Peyer's patch (tissue), 4 donors: Measurements from ENCODE around the gene LMAN1. TPM values are rescaled to one million over a fixed set of nuclear protein-coding genes. Genes with fewer than 3 reads are reported as not detected.

Experiments used
- DNase-seq, 3 donors: peaks; one replicate each; pipeline ENCODE4 v3.0.0-alpha.2; 2017 to 2019
- H3K27ac ChIP-seq, 4 donors: fragments of 200-600 bp; sonication (generic); one replicate each; pipeline ENCODE4 v1.5.1; 2016 to 2019
- H3K27me3 ChIP-seq, 2 donors: fragments of 200-600 bp; sonication (generic); one replicate each; pipeline ENCODE4 v1.5.1; 2019
- H3K36me3 ChIP-seq, 3 donors: fragments of 200-600 bp; sonication (generic); one replicate each; pipeline ENCODE4 v1.5.1; 2016 to 2019
- H3K4me1 ChIP-seq, 4 donors: fragments of 200-600 bp; sonication (generic); one replicate each; pipeline ENCODE4 v1.5.1; 2016 to 2019
- H3K4me3 ChIP-seq, 4 donors: fragments of 200-600 bp; sonication (generic); 1 replicate in 3 of 4; 2 replicates in 1 of 4; pipeline ENCODE4 v1.5.1; 2016 to 2019; ENCODE audit warnings: mild to moderate bottlenecking in 1 of 4
- H3K9me3 ChIP-seq, 4 donors: fragments of 200-600 bp; sonication (generic); one replicate each; pipeline ENCODE4 v1.5.1; 2016 to 2019; ENCODE audit warnings: mild to moderate bottlenecking in 1 of 4
- CTCF ChIP-seq, 6 experiments: fragments of 450-650 bp in 4 of 6; fragments of 200-600 bp in 2 of 6; sonication (generic) in 1 of 6; IDR thresholded peaks; one replicate each; pipeline ENCODE4 v1.5.1; 2017 to 2019; ENCODE audit warnings: antibody characterized with exemption in 6 of 6, mild to moderate bottlenecking in 3 of 6, moderate library complexity in 1 of 6
- POLR2A ChIP-seq, 2 donors: fragments of 450-650 bp; IDR thresholded peaks; one replicate each; pipeline ENCODE4 v1.5.1; 2017; ENCODE audit warnings: antibody characterized with exemption in 2 of 2, mild to moderate bottlenecking in 2 of 2, moderate library complexity in 2 of 2
- total RNA-seq, 4 donors: library from RNA; depleted of rRNA; stranded (reverse); fragments of >200 nt; gene quantifications; one replicate each; pipeline ENCODE4 v1.1.0, GENCODE V29; 2016

Gene LMAN1
- total RNA-seq, 4 donors from 2014 or later = 59.7 to 78.5 (median 63.2) TPM

- peaks cover 0 to 4% of the 10 kb centered on the region in 2 donors for H3K27me3 ChIP-seq
- no peak overlapping the region for H3K27ac ChIP-seq
- H3K36me3 ChIP-seq = no peaks in the 10 kb centered on the region
- H3K4me3 ChIP-seq = peak overlapping the region in 3 of 4 donors; percentile 30 to 41 (median 34)
- H3K9me3 ChIP-seq = no peaks in the 10 kb centered on the region
- H3K4me1 ChIP-seq = peaks cover 0 to 12% (median 0%) of the 10 kb centered on the region in 4 donors
- no peak for DNase-seq
- TF ChIP-seq CTCF (IDR thresholded peaks at IDR 0.05) (no peak), POLR2A (IDR thresholded peaks at IDR 0.05) (no peak)
These were observed 50.2 kb downstream of the LMAN1 start for GRCh38 chr18:59308938-59309260.

GRCh38 chr18:59308248-59308937 lies 50.7 kb downstream of the LMAN1 start:
- Histone ChIP-seq H3K36me3 (no peaks in the 10 kb centered on the region), H3K9me3 (no peaks in the 10 kb centered on the region), H3K4me3 (peak overlapping the region in 3 of 4 donors; percentile 30 to 41 (median 34)), H3K27me3 (peaks cover 0 to 4% of the 10 kb centered on the region in 2 donors), H3K27ac (no peak overlapping the region), H3K4me1 (peaks cover 0 to 12% (median 0%) of the 10 kb centered on the region in 4 donors)
- TF ChIP-seq CTCF (IDR thresholded peaks at IDR 0.05) = peak in 5 of 6 experiments; percentile 44 to 76 (median 70)
- TF ChIP-seq POLR2A (IDR thresholded peaks at IDR 0.05) = no peak
- DNase-seq = peak; percentile 42 to 82 (median 80)

- DNase-seq = no peak
- H3K27ac ChIP-seq = no peak overlapping the region
- no peak overlapping the region for H3K4me3 ChIP-seq
- TF ChIP-seq CTCF (IDR thresholded peaks at IDR 0.05) (no peak), POLR2A (IDR thresholded peaks at IDR 0.05) (no peak)
- peaks cover 0 to 12% (median 0%) of the 10 kb centered on the region in 4 donors for H3K4me1 ChIP-seq
- H3K9me3 ChIP-seq = no peaks in the 10 kb centered on the region
- no peaks in the 10 kb centered on the region for H3K36me3 ChIP-seq
- peaks cover 0 to 4% of the 10 kb centered on the region in 2 donors for H3K27me3 ChIP-seq
These were observed 52.4 kb downstream of the LMAN1 start for GRCh38 chr18:59306640-59307039.

- Histone ChIP-seq H3K4me1 (peaks cover 0 to 12% (median 0%) of the 10 kb centered on the region in 4 donors), H3K36me3 (no peaks in the 10 kb centered on the region), H3K27me3 (peaks cover 0 to 4% of the 10 kb centered on the region in 2 donors), H3K4me3 (no peak overlapping the region), H3K27ac (no peak overlapping the region), H3K9me3 (no peaks in the 10 kb centered on the region)
- TF ChIP-seq CTCF (IDR thresholded peaks at IDR 0.05) (no peak), POLR2A (IDR thresholded peaks at IDR 0.05) (no peak)
- DNase-seq = no peak
These were observed 53.8 kb downstream of the LMAN1 start for GRCh38 chr18:59305295-59305694.

- DNase-seq = no peak
- Histone ChIP-seq H3K36me3 (no peaks in the 10 kb centered on the region), H3K4me1 (peaks cover 0 to 7% (median 0%) of the 10 kb centered on the region in 4 donors), H3K27me3 (peaks cover 0 to 2% of the 10 kb centered on the region in 2 donors), H3K9me3 (no peaks in the 10 kb centered on the region), H3K27ac (no peak overlapping the region), H3K4me3 (no peak overlapping the region)
- TF ChIP-seq CTCF (IDR thresholded peaks at IDR 0.05) (no peak), POLR2A (IDR thresholded peaks at IDR 0.05) (no peak)
These were observed 55.3 kb downstream of the LMAN1 start for GRCh38 chr18:59303656-59304195.
